Measurements from ENCODE around the gene CES2.

GRCh38 chr16:66886321-66886720 lies 49.0 kb upstream of the CES2 start:
- no peak for TF ChIP-seq POLR2A (IDR thresholded peaks at IDR 0.05; ENCODE audit: low read length)
- no peak for TF ChIP-seq GATA1 (IDR thresholded peaks at IDR 0.05; ENCODE audit: low read depth, low read length)

Data from erythroblast (primary cell).